H1 (cell line): ENCODE results near the gene TMEM163. TPM values are rescaled to one million over a fixed set of nuclear protein-coding genes. Genes with fewer than 3 reads are reported as not detected.

Source experiments
- CBX5 ChIP-seq: fragments of 300-800, 300-1000 bp; sonication (generic); IDR thresholded peaks from 2 replicates; pipeline ENCODE4 v1.7.1; 2016; ENCODE audit warnings: antibody characterized with exemption, low read length, low read depth
- CBX8 ChIP-seq: fragments of 300-800, 300-1000 bp; sonication (generic); IDR thresholded peaks from 2 replicates; pipeline ENCODE4 v1.7.1; 2016; ENCODE audit warnings: low read depth, low read length, borderline replicate concordance
- POU5F1 ChIP-seq: IDR thresholded peaks from 2 replicates; pipeline ENCODE4 v1.6.1; 2011; ENCODE audit warnings: low read depth, mild to moderate bottlenecking, low read length, moderate library complexity
- RBBP5 ChIP-seq: IDR thresholded peaks from 2 replicates; pipeline ENCODE4 v1.7.1; 2012; ENCODE audit warnings: low read depth, mild to moderate bottlenecking, inconsistent platforms, low read length, moderate library complexity, borderline replicate concordance
- RNF2 ChIP-seq: fragments of 200-900, 300-1000 bp; sonication (generic); IDR thresholded peaks from 2 replicates; pipeline ENCODE4 v1.7.1; 2016; ENCODE audit warnings: borderline replicate concordance, low read depth, mild to moderate bottlenecking, antibody characterized with exemption, low read length; ENCODE audit not compliant: poor library complexity, severe bottlenecking; ENCODE audit errors: missing control alignments
- SIN3A ChIP-seq, 2 experiments: IDR thresholded peaks in 1 of 2; conservative IDR thresholded peaks in 1 of 2; 2 replicates each; pipeline ENCODE4 v1.6.1; 2011 to 2012; ENCODE audit warnings: low read length in 2 of 2, improper control_type of control experiment in 1 of 2, low read depth in 1 of 2, mild to moderate bottlenecking in 1 of 2
- YY1 ChIP-seq: IDR thresholded peaks from 2 replicates; pipeline ENCODE4 v1.6.1; 2011; ENCODE audit warnings: low read depth, mild to moderate bottlenecking, low read length
- ZNF274 ChIP-seq: IDR thresholded peaks from 2 replicates; pipeline ENCODE4 v1.7.0; 2012; ENCODE audit warnings: low read length, borderline replicate concordance; ENCODE audit errors: extremely low read depth
- polyA plus RNA-seq, 7 experiments: library from polyadenylated mRNA; depleted of rRNA in 3 of 7; stranded (reverse) in 5 of 7; unstranded in 2 of 7; fragments of >200 nt in 5 of 7; fragments of 200-250 nt in 2 of 7; gene quantifications; 1 replicate in 5 of 7; 2 replicates in 1 of 7; 4 replicates in 1 of 7; pipeline versions ENCODE4 v1.2.1 to v1.2.3, GENCODE V29; 2011 to 2013; ENCODE audit warnings: missing spikeins in 2 of 7, mixed read lengths in 2 of 7
- total RNA-seq: library from RNA; stranded (reverse); fragmentation: NEBNext Ultra II Directional; extraction: Animal tissue kit (Norgen Biotek cat#: 25700); gene quantifications from 2 replicates; pipeline ENCODE4 v1.2.1, GENCODE V29; 2021
- TF ChIP-seq, protein P1 (sequence below): fragments of 300-600 bp; sonication (generic); IDR thresholded peaks from 2 replicates; pipeline ENCODE4 v1.7.1; 2012; ENCODE audit warnings: low read length, moderate library complexity, mild to moderate bottlenecking, inconsistent platforms; ENCODE audit not compliant: insufficient replicate concordance

The TMEM163 gene
- total and polyA plus RNA-seq, 2 of the 8 experiments (the other 6 are each of a cell fraction or from before 2014, with no cell fraction given) = 2.8 to 3.2 TPM

DNA sequence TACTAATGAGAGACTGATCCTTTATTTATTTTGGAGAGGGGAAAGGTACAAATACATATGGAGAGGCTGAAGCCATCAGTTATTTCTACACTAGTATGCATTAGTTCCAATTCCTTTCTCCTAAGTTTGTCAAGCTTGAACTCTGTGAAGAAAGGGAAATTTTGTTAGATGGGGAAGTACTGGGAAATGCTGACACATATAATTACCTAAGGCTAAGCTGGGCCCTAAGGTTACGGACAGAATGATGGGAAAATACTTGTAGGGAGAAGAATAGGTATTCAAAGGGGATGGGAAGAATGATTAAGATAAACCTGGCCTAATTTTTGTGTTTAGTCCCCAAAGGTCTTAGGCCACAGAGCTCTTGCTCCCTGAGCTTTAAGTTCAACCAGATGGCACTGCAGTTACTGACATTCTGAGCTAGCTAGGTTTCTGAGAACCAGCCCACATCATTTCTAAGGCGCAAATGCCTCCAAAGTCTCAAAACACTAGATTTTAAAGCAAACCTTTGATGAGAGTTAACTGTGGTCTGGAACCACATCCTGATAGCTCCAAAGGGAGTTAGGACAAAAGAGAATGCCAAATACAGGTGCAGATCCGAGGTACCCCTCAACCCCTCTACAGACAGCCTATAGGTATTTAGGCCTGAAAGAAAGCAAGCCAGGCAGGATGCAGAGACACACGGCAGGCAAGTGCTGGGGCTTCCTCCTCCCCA, 2.7 kb downstream of the TMEM163 start (continued):
- TF ChIP-seq, protein P1, sequence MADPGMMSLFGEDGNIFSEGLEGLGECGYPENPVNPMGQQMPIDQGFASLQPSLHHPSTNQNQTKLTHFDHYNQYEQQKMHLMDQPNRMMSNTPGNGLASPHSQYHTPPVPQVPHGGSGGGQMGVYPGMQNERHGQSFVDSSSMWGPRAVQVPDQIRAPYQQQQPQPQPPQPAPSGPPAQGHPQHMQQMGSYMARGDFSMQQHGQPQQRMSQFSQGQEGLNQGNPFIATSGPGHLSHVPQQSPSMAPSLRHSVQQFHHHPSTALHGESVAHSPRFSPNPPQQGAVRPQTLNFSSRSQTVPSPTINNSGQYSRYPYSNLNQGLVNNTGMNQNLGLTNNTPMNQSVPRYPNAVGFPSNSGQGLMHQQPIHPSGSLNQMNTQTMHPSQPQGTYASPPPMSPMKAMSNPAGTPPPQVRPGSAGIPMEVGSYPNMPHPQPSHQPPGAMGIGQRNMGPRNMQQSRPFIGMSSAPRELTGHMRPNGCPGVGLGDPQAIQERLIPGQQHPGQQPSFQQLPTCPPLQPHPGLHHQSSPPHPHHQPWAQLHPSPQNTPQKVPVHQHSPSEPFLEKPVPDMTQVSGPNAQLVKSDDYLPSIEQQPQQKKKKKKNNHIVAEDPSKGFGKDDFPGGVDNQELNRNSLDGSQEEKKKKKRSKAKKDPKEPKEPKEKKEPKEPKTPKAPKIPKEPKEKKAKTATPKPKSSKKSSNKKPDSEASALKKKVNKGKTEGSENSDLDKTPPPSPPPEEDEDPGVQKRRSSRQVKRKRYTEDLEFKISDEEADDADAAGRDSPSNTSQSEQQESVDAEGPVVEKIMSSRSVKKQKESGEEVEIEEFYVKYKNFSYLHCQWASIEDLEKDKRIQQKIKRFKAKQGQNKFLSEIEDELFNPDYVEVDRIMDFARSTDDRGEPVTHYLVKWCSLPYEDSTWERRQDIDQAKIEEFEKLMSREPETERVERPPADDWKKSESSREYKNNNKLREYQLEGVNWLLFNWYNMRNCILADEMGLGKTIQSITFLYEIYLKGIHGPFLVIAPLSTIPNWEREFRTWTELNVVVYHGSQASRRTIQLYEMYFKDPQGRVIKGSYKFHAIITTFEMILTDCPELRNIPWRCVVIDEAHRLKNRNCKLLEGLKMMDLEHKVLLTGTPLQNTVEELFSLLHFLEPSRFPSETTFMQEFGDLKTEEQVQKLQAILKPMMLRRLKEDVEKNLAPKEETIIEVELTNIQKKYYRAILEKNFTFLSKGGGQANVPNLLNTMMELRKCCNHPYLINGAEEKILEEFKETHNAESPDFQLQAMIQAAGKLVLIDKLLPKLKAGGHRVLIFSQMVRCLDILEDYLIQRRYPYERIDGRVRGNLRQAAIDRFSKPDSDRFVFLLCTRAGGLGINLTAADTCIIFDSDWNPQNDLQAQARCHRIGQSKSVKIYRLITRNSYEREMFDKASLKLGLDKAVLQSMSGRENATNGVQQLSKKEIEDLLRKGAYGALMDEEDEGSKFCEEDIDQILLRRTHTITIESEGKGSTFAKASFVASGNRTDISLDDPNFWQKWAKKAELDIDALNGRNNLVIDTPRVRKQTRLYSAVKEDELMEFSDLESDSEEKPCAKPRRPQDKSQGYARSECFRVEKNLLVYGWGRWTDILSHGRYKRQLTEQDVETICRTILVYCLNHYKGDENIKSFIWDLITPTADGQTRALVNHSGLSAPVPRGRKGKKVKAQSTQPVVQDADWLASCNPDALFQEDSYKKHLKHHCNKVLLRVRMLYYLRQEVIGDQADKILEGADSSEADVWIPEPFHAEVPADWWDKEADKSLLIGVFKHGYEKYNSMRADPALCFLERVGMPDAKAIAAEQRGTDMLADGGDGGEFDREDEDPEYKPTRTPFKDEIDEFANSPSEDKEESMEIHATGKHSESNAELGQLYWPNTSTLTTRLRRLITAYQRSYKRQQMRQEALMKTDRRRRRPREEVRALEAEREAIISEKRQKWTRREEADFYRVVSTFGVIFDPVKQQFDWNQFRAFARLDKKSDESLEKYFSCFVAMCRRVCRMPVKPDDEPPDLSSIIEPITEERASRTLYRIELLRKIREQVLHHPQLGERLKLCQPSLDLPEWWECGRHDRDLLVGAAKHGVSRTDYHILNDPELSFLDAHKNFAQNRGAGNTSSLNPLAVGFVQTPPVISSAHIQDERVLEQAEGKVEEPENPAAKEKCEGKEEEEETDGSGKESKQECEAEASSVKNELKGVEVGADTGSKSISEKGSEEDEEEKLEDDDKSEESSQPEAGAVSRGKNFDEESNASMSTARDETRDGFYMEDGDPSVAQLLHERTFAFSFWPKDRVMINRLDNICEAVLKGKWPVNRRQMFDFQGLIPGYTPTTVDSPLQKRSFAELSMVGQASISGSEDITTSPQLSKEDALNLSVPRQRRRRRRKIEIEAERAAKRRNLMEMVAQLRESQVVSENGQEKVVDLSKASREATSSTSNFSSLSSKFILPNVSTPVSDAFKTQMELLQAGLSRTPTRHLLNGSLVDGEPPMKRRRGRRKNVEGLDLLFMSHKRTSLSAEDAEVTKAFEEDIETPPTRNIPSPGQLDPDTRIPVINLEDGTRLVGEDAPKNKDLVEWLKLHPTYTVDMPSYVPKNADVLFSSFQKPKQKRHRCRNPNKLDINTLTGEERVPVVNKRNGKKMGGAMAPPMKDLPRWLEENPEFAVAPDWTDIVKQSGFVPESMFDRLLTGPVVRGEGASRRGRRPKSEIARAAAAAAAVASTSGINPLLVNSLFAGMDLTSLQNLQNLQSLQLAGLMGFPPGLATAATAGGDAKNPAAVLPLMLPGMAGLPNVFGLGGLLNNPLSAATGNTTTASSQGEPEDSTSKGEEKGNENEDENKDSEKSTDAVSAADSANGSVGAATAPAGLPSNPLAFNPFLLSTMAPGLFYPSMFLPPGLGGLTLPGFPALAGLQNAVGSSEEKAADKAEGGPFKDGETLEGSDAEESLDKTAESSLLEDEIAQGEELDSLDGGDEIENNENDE = no peak
- TF ChIP-seq YY1 (no peak), POU5F1 (no peak), CBX8 (no peak), RNF2 (no peak), ZNF274 (no peak), RBBP5 (no peak), CBX5 (no peak), SIN3A (conservative IDR thresholded peaks at IDR 0.05 in 1 of 2, IDR thresholded peaks at IDR 0.05 in 1 of 2; ENCODE audit: low read depth in 1 of 2, low read length in 2 of 2) (no peak)
